DMS 273 (cell line): ENCODE measurements around the gene PLEKHB2.
A peak's percentile ranks its signal among the peaks of the same experiment; 100 is the strongest.
"Not testable (repeated sequence)": the region's sequence is repeated elsewhere in the genome, so short reads cannot be mapped to it uniquely, and the experiment has no call there.

Experiments used
- DNase-seq: peaks from one replicate; lab custom pipeline; 2025; ENCODE audit not compliant: unreplicated experiment; lab: John Stamatoyannopoulos, UW

PLEKHB2 gene

DNA sequence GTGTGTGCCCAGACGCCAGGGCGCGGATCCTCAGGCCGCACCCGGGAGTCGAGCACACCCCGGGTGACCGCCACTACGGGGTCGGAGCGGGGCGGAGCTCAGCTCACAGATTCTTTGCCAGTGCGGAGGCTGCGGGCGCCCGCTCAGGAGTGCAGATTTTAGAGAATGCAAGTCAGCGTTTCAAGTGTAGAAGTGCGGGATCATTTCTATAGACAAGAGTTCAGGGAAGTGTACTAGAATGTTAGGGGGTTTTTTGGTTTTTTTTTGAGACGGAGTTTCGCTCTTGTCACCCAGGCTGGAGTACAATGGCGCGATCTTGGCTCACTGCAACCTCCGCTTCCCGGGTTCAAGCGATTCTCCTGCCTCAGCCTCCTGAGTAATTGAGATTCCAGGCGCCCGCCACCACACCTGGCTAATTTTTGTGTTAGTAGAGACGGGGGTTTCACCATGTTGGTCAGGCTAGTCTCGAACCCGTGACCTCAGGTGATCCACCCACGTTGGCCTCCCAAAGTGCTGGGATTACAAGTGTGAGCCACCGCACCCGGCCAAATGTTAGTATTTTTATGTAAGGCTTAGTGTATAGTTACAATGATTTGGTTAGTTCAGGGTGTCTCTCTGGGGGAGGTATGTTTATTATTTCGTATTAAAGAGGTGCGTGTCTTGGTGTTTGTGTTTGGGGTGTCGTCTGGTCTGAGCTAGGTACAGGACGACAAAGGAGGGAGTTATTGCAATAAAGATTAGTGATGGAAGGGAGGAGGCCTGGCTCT, 11.3 kb upstream of the PLEKHB2 start:
- peak; percentile 91 for DNase-seq

DNA sequence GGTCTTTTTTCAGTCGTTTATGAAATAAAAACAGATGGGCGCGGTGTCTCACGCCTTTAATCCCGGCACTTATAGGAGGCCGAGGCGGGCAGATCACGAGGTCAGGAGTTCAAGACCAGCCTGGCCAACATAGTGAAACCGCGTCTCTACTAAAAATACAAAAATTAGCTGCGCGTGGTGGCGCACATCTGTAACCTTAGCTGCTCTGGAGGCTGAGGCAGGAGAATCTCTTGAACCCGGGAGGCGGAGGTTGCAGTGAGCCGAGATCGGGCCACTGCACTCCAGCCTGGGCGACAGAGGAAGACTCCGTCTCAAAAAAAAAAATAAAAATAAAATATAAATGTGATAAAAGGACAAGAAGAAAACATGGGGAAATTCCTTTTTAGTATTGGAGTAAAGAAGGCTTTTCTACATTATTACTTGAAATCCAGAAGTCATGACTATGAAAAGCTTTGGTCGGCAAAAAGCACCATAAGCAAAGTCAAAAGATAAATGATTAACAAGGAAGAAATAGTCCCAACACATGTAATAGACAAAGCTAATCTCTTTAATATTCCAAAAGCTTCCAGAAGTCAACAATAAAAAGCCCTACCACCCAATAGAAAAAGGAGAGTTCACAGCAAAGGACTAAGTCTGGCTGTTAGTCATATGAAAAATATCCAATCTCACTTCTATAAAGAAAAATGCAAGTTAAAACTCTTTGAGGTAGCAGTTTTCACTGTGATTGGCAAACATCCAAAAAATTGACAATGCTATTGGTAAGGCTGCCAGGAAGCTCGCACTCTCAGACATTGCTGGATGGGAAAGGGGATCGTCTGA, 10.5 kb upstream of the PLEKHB2 start:
- DNase-seq, result peak; percentile 21

DNA sequence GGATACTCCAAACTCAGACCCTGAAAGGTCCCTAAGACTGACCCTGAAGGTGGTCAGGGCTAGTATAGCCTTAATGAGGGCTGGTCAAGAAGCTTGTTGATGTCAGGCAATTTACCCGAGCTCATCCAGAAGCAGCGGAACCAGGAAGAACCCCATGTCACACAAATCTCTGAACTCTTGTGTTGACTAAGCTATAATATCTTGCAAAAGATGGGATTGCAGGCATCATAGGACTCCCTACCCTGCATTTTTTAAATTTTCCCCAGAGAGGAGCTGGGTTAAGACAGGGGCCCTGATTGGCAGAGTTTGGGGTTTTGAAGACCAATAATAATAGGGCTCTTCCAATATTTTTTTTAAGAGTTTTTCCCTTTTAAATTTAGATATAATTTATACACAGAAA, 2.0 kb upstream of the PLEKHB2 start:
- DNase-seq, result no peak

DNA sequence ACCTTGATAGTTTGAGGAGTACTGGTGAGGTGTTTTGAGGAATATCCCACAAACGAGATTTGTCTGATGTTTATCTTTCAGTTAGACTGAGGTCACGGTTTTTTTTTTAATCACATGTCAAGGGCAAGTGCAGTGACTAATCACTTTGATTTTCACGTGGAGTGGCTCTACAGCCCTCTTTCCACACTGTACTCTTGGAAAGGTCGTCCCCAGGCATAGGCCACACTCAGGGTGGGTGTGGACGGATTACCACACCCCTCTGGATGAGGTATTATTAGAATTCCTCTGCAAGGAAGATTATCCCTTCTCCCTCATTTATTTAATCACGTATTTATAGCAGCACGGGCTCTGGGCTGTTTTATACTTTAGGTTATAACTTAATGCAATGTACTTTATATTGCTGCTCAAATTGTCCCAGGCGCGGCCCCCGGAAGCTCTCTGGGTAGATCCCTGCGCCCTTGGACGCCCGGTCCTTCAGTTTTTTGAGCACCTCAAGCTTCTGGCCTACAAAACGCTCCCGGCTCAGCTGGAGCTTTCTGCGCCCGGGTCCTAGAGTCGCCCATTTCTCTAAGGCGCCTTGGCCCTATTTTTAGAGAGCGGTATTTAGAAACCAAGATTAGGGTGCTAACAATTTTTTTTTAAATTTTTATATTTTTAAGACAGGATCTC, 515 bp upstream of the PLEKHB2 start:
- peak; percentile 93 for DNase-seq

DNA sequence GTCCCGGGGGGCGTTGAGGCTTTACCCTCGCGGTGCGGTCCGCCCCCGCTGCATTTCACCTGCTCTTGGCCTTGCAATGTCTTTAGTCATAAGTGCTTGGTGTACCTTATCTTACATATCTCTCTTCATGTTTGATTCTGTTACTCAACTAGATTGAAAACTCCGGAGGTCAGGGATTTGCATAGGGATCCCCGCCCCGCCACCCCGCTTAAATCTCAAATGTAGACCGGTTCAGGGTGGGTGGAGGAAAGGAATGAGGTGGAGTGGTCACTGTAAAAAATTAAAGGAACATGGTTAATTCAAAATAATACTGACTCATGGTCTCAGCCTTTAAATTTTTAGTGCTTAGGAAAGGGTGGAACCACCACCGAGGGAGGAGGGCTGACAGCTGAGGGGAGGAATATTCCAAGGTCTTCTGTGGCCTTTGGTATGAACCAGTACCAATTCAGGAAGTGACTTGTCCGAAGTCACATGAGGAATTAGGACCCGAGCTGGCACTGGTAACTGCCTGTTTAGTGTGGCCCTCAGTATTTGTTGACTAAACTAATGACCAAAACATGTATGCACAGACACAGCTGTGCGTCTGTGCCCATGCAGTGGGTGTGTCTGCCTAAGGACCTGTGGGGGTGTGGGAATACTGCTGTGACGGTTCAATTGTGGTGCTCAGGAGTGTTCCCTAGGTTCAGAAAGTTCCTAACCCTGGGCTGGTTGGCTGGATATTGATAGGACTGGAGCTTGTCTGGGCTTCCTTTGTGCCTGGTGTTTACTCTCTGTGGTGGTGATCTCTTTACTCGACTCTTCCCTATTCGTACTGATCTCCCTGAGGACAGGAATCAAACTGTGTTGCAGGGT, 1.0 kb downstream of the PLEKHB2 start:
- peak; percentile 37 for DNase-seq

DNA sequence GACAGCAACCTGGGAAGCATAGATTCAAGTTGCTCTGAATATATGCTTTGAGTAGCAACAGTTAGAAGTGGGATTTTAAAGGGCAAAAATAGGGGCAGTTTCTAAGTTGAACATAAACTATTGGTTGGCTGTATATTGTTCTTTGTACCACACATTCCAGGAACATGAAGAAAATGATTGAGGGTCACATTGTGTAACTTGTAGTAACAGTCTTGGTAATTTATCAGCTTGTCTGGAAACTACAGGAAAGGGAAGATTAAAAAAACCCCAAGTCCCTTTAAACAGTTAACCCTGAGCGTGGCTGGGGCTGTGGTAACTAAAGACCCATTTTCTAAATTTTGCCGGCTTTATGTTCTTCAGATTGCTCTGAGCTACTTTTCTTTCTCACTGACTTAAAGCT, 7.4 kb downstream of the PLEKHB2 start:
- no peak for DNase-seq

DNA sequence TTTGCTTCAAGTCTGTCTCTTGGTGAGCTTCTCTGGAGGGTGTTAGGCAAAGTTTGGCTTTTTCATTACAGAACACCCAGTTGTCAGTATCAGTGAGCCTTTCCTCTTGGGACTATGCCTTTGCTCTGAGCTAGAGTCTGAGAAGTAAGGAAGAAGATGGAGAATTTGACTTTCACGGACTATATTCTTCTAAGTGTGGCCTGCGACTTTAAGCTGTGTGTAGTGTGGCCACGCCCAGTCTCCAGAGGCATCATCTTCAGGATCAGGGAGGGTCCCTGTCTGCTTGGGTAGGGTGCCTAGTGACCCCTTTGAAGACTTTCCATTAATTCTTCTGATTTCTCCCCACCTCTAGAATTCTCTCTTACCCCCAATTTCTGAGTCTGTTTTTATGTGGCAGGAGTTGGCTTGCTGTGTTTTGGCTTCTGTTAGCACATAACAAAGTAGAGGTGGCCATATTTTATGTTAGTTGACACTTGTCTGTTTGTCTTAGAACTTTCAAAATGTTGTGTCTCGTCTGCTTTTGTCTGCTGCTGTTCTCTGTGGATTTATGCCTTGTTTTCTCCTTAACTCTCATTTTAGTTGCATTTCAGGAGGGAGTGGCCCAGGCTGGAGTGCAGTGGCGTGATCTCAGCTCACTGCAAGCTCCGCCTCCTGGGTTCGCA, 8.6 kb downstream of the PLEKHB2 start:
- DNase-seq, result no peak

DNA sequence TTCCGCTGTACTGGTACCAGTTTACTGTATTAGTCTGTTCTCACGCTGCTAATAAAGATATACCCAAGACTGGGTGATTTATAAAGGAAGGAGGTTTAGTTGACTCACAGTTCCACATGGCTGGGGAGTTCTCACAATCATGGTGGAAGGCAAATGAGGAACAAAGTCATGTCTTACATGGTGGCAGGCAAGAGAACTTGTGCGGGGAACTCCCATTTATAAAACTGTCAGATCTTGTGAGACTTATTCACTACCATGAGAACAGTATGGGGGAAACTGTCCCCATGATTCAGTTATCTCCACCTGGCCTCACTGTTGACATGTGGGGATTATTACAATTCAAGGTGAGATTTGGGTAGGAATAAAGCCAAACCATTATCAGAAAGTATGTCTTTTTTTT, 9.8 kb downstream of the PLEKHB2 start:
- not testable (repeated sequence) for DNase-seq

DNA sequence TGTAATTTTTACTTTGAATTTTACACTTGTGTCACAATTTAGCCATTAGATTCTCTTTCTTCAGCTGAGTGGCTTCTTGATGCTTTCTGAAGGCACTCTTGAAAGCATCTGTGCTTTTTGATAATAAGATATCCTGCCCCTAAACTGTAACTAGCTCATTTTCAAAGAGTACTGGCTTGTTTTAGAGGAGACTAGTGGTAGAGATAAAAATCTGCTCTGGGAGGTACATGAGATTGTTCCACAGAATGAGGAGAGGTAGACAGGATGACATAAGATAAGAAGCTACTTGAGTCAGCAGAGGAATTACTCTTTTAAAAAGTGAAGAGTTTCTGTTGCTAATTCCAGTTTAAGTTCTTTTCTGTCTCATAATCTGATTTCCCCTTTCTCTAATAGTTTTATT, 10.6 kb downstream of the PLEKHB2 start:
- no peak for DNase-seq

DNA sequence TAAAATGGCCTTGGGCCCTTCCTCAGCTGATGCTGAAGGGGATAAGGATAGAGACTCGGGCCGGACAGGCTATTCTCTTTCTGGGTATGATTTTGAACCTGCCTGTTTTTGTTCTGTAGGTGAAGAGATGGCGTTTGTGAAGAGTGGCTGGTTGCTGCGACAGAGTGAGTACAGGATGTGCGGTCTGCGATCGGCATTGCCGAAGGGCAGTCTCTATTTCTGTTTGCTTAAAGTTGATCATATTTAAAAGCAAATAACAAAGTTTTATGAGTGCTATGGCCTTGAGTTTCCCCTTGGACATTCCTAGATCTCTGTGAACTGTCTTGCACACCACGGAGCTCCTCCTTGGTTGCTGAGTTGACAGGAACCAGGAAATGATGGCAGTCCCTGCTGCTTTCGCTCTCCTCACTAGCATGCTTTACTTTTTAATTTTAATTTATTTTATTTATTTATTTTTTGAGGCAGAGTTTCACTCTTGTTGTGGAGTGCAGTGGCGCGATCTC, 15.7 kb downstream of the PLEKHB2 start:
- DNase-seq, result no peak

DNA sequence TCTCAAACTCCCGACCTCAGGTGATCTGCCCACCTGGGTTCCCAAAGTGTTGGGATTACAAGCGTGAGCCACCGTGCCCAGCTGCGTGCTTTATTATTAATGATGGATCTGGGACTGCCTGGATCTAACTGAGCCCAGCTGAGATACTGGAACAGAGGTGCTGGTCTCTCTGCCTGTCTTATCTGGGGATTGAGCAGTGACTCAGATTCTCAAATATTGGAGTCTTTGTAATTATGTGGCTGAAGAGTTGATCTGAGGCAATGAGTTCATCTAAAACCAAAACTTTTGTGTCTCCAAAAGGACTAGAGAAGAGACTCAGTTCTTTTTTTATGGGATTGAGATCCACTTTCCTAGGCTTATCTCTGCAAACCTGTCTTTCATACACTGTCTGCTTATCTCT, 16.3 kb downstream of the PLEKHB2 start:
- no peak for DNase-seq

DNA sequence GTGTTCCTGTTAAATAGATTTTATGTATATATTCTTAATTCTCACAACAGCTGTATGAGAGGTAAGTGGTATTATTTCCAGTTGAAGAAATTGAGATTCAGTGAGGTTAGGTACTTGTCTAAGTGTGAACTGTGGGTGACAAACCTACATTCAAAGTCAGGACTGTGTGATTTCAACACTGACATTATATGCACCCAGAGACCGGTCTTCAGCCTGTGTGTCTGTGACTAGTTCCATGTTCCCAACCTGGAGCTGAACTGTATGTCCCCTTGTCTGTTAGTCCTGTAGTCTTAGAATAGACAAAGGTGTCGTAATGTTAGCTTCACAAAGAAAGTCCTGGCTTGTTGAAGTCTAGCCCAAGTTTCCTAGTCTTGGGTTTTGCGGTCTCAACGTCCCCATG, 17.4 kb downstream of the PLEKHB2 start:
- DNase-seq, result no peak

DNA sequence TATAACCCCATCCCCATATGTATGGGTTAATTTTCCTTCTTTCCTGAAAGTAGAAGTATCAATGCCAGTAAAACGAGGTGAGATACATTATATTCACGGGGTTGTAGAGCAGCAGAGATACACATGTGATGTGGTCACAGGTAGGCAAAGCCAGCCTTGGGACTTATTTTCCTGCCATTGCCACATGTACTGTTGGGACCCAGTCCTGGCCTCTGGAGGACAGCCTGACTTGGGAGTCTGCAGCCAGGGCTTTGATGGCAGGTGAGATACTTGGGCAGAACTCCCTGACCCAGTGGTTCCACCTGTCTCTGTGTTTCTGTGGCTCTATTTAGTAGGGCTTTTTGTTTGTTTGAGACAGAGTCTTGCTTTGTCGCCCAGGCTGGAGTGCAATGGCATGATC, 18.1 kb downstream of the PLEKHB2 start:
- DNase-seq, result no peak

DNA sequence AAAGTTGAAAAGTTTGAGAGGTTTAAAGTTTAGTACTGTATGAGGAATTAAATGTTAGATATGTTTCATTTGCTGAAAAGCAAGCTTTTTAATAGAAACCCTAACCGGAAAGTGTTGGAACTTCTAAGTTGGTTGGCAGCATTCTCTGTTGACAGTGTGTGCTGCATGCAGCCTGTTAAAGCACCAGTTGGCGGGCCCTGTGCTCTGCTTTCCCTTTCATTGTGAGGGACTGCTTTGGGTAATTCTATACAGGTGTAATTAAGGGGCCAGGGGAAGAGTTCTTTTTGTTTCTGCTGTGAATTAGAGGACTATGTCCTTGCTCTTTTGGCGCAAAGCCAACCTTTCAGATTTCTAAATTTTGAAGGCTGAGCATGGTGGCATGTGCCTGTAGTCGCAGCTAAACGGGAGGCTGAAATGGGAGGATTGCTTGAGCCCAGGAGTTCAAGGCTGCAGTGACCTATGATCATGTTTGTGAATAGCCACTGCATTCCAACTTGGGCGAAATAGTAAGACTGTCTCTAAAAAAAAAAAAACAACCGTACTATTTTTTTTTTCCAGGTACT, 20.1 kb downstream of the PLEKHB2 start:
- DNase-seq, result peak; percentile 29

DNA sequence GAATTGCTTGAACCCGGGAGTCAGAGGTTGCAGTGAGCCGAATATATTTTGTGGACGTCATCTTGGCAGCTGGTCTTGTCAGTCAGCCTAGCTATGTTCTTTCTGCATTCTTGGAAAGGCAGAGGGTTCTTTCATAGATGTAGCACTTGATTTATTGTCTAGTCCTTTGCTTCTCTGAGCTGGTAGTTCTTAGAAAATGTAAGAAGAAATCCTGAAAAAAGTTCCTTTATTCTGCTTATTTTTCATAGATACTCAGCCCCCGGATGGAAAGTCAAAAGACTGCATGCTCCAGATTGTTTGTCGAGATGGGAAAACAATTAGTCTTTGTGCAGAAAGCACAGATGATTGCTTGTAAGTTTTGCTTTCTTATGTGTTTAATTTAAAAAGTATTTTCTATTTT, 21.3 kb downstream of the PLEKHB2 start:
- DNase-seq, result no peak

DNA sequence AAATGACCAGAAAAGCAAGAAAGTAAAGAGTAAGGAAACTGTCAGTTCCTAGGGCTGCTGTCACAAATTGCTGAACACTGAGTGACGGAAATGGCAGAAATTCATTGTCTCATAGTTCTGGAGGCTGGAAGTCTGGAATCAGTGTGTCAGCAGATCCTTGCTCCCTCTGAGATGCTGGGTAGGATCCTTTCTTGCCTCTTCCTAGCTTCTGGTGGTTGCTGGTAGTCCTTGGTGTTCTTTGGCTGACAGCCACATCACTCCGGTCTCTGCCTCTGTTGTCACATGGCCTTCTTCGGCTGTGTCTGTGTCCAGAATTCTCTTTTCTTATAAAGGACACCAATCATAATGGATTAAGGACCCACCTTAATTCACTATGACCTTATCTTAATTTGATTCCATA, 21.9 kb downstream of the PLEKHB2 start:
- DNase-seq, result no peak

DNA sequence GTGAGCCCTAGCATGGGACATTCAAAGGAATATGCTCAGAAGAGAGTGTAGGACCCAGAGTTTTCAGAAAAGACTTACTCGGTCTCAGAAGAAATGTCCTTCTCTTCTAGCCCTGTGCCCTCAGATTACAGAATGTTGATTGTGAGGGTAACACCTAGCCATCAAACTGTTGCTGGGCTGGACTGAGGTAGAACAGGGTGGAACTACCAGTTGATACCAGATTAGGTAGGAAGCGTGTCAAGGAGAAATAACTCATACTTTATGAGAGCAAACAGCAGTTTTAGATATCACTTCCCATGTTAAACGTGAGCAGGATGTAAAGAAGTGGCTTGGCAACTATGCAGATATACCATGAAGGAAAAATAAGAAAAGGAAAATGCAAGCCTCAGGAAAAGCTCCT, 22.8 kb downstream of the PLEKHB2 start:
- no peak for DNase-seq

DNA sequence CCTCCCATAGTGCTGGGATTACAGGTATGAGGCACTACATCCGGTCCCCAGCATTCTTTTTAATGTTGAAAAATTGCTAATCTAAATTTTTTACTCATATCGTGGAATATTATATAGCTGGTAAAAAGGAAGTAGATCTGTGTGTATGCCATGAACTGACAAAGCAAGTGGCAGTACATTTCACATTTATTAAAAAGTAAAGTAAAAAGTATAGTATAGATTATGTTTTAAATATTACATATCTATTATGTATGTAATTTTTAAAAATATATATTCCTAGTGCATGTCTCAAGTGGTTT, 25.1 kb downstream of the PLEKHB2 start:
- no peak for DNase-seq

DNA sequence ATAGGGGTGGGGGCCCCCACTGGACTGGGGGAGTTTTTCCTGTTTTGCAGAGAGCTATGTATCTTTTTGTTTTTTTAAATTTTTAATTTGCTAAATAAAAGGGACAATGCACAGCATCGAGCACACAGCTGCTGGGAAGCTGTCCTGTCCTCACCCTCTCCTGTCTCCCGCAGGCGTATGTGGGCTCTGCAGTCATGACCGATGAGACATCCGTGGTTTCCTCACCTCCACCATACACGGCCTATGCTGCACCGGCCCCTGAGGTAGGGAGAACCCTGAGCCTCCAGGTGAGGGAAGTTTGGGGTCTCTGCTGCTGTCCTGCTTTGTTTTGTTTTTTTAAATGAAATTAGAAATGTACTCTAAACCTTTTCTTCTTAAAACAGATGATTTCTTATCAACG, 27.6 kb downstream of the PLEKHB2 start:
- no peak for DNase-seq

DNA sequence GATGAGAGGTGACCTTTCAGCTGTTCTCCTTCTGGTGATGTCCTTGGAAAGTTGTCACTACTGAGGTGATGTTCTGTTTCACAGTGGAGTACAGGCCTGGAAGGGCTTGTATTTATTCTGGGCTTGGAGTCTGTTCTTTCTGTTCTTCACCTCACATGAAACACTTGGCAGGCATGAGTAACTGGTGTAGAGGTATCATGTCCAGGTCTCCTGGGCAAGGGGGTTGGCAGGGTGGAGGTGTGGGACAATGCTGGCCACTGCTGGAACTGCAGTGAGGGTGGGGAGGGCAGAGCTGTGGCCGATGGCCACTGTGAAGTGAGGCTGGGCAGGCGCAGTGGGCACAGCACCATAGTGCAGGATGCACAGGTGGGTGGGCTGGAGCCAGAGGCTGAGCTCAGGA, 35.4 kb downstream of the PLEKHB2 start:
- no peak for DNase-seq
